ENCODE results near the gene LPP.

GRCh38 chr3:188577539-188577938, 423.6 kb downstream of the LPP start:
- TF ChIP-seq CTCF (IDR thresholded peaks at IDR 0.05; ENCODE audit: borderline replicate concordance, extremely low read depth, low read length, poor library complexity, severe bottlenecking) = no peak
- no peak for TF ChIP-seq EZH2 (IDR thresholded peaks at IDR 0.05; ENCODE audit: borderline replicate concordance, low read depth, low read length, severe bottlenecking)

Data from DND-41 (cell line).